G401 (cell line): Measurements from ENCODE around the gene THSD1. TPM values are rescaled to one million over a fixed set of nuclear protein-coding genes. Genes with fewer than 3 reads are reported as not detected.
A peak's percentile ranks its signal among the peaks of the same experiment; 100 is the strongest.
"Not testable (repeated sequence)": the region's sequence is repeated elsewhere in the genome, so short reads cannot be mapped to it uniquely, and the experiment has no call there.

Experiments used
- DNase-seq: peaks from one replicate; pipeline ENCODE4 v3.0.0-alpha.2; 2015; ENCODE audit warnings: low spot score
- in situ Hi-C: cut with HindIII; loops from 2 replicates; pipeline ENCODE4 v1.10.0; 2016; ENCODE audit warnings: low sequenced_read_pairs, mixed read lengths
- total RNA-seq: library from RNA; depleted of rRNA; stranded (reverse); fragments of >200 nt; shearing (Covaris generic); gene quantifications from 2 replicates; pipeline ENCODE4 v1.2.3, GENCODE V29; 2014

Gene THSD1
- total RNA-seq, 1 experiment from 2014 or later, result 1.3 TPM

DNA sequence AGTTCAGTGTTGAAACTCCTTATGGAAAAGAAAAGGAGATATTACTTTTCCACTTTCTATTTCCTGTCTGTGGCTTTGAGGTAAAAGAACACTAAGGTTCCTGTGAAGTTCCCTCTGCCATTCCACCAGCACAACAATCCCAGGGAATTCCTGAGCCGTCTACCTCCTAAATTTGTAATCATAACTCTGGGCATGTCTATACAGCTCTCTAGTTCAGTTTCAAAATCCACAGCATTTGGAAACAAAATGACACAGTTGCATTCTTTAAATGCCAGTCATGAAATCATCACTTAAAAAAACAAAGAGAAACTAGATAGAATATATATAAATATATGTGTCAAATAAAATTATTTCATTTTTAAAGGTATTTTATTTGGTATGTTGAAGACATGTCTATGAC lies 9.0 kb upstream of the THSD1 start:
- in situ Hi-C loops, result no loop called here
- DNase-seq, result no peak

DNA sequence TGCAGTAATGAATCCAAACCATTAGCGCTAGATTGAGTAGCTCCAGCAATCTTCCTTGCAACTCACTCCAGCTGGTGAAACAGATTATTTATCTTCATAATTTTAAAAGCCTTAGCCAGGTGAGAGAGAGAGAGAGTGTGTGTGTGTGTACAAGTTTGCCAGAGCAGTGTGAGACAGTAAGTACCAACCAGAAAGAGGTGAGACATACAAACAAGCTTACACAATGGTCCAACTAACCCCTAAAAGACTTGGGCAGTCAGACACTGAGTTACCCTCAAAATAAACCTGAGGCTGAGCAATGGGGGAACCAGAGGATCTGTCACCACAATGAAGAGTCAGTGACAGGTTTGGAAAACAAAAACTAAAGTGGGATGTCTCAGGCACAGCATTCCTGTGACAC lies 8.1 kb upstream of the THSD1 start:
- in situ Hi-C loops, result no loop called here
- DNase-seq, result no peak

DNA sequence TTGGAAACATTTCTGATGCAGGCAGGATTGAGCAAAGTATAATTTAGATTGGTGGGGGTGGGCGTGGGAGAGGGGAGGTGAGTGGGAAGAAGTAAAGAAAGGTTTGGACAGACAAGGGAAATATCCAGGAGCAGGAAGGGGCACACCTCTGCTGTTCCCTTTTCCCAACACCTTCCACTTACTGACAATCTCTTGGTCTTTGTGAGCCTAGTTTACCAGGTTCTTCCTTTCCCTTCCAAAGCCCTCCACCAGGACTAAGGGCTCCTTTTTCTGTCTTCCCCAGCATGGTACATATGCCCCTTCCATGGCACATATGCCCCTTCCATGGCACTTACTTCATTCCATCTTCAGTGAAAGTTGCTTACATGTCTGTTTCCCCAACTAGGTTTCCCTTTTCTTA lies 6.2 kb upstream of the THSD1 start:
- in situ Hi-C loops, result no loop called here
- DNase-seq, result no peak

DNA sequence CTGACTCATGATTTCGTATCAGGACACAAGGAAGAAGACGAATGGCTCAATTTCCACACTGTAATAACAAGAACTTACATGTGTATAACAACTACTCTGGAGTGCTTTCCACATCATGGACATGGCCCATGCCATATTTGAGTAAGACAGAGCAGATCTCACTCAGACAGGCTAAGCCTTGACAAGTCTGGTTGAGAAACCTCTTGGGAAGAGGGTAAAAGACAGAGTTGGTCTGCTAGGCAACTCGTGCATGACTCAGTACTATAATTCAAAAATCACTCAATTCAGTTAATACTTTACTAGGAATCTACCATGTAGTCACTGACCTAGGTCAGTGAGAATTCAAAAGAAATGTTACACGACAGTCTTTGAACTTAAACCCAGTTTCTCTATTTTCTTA lies 5.7 kb upstream of the THSD1 start:
- DNase-seq, result no peak

DNA sequence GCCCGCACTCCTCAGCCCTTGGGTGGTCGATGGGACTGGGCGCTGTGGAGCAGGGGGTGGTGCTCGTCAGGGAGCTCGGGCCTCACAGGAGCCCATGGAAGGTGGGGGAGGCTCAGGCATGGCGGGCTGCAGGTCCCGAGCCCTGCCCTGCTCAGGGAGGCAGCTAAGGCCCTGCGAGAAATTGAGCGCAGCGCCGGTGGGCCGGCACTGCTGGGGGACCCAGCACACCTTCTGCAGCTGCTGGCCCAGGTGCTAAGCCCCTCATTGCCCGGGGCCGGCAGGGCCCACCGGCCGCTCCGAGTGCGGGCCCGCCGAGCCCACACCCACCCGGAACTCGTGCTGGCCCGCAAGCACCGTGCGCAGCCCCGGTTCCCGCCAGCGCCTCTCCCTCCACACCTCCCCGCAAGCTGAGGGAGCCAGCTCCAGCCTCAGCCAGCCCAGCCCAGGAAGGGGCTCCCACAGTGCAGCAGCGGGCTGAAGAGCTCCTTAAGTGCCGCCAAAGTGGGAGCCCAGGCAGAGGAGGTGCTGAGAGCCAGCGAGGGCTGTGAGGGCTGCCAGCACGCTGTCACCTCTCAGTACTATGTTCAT lies 2.2 kb upstream of the THSD1 start:
- in situ Hi-C loops, DNase-seq: not testable (repeated sequence)

More for the DNA sequence above, 5.7 kb upstream of the THSD1 start:
- in situ Hi-C loops, result no loop called here

DNA sequence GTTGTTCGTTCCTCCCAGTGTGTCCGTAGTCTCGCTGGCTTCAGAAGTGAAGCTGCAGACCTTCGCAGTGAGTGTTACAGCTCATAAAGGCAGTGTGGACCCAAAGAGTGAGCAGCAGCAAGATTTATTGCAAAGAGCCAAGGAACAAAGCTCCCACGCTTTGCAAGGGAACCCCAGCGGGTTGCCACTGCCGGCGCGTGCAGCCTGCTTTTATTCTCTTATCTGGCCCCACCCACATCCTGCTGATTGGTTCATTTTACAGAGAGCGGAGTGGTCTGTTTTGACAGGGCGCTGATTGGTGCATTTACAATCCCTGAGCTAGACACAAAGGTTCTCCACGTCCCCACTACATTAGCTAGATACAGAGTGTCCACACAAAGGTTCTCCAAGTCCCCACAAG lies 1.5 kb upstream of the THSD1 start:
- DNase-seq, in situ Hi-C loops: not testable (repeated sequence)

DNA sequence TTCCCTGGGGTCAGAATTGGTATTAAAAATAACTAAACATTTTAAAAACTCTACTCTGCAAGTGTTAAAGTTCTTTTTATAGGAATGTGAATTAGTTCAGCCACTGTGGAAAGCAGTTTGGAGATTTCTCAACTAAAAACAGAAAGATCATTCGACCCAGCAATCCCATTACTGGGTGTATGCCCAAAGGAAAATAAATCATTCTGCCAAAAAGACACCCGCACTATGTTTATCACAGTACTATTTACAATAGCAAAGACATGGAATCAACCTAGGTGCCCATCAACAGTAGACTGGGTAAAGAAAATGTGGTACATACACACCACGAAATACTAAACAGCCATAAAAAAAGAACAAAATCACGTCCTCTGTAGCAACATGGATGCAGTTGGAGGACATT lies 657 bp upstream of the THSD1 start:
- DNase-seq, result no peak
- in situ Hi-C loops, result no loop called here

DNA sequence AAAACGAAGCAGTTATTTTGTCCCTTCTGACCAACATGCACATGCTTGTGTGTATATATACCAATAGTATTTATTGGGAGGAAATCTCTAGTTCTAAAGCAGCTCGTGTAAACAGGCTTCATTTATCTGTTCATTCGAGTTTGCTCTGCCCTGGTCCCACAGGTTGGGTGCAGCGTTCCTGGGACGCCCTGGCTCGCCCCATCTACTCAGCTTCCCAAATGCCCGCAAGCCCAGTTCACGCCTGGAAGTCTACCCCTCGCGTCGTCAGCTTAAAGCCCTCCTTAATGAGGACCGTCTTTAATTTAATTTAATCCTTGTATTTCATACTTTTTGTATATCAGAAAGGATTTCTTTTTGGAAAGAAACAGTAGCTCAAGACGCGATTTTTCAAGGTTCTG lies 604 bp downstream of the THSD1 start:
- DNase-seq, result no peak
- in situ Hi-C loops, result no loop called here

DNA sequence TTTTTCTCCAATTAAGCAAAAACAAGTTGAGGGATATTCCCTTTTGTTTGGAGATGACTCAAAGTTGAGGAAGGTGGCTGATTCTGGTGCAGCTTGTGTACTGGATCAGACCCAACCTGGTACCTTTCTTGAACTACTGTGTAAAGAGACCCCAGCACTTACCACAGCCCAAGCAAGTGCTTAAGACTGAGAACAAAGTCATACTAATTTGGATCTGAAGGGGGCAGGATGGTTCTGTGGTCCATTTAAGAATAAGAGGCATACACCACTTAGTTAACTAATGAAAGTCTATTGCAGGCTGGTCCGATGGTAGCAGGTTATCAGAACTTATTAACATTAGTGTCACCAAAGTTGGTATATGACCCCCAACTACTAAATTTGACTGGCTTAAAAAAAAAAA lies 6.3 kb downstream of the THSD1 start:
- in situ Hi-C loops, result no loop called here

DNA sequence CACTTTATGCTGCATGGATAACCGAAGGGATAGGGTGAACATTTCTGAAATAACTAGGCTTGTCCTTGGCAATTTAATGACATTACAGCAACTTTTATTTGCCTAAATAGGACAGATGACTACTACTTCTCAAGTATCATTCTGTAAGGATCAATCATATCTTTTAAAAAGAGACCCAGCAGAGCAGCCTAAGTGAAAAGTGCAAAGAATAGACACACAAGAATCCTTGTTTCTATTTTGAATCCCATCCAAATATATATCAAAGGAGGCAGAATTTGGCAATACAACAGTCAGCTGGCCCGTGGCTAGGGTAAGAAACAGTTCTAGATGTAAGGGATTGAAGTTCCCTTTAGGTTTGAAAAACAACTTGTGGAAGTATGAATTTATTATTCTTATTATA lies 6.9 kb downstream of the THSD1 start:
- in situ Hi-C loops, result no loop called here
- DNase-seq, result no peak

More for the DNA sequence above, 6.3 kb downstream of the THSD1 start:
- no peak for DNase-seq

DNA sequence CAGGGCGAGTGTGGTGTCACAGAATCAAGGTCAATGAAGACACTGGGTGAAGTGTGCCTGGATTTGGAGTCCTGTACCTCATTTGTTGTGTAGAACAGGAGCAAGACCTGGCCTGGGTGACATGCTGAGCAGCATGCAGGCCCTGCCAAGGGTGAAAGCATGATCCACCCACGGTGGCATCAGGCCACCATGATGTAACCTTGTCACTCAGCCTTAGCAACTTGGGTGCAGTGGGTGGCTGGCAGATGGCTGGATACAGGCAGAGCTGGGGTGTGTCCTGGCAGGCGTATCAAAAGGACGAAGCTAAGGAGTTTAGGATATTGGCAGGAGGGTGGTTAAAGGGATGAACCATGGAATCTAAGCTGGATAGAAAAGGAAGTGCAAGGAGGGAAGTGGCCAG lies 10.3 kb downstream of the THSD1 start:
- in situ Hi-C loops, result no loop called here
- DNase-seq, result peak; percentile 7

DNA sequence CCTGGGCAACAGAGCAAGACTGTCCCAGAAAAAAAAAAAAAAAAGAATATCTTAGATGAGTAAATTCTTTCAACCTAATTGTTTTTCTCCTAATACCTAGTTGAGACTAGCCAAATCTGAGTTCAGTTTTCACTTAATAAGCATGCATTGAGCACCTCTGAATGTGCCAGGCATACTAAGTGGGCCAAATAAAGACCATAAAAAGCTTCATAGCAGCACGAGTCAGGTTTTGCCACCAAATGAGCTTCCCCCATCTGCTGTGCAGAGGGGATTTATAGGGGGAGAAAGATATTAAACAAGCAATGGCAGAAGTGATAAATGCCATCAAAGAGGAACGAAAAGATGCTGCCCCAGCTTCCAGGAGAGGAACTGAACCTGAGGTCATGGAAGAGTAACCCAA lies 11.4 kb downstream of the THSD1 start:
- in situ Hi-C loops, result no loop called here
- no peak for DNase-seq

DNA sequence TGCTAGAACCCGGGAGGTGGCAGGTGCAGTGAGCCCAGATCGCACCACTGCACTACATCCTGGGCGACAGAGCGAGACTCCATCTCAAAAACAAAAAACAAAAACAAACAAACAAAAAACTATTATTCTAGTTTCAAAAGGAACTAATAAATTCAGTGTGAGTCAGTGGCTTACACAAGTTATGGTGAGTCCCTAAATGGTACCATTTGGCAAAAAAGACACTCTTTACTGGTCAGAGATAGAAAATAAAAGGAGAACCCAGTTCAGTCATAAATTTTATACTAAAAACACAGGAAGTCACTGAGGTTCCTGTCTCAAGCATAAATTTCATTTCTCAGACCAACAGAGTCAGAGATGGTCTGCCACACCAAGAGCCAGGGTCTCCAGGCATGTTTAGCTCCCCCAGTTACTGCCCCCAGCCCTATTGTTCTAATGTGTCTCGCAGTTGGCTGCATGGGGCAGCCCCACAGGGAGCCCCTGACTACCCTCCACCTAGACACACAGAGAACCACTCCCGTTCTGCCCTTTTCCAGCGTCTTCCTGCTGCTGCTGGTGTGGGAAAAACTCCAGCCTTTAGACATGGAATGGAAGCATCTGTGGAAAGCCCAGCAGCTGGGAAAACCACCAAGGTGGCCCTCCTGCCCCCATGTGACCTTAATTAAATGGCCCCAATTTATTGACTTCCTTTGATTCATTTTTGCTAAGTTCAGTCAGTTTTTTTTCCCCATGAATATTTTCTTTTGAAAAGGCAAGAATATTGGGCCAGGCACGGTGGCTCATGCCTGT lies 12.2 kb downstream of the THSD1 start:
- DNase-seq, result no peak
- in situ Hi-C loops, result no loop called here

DNA sequence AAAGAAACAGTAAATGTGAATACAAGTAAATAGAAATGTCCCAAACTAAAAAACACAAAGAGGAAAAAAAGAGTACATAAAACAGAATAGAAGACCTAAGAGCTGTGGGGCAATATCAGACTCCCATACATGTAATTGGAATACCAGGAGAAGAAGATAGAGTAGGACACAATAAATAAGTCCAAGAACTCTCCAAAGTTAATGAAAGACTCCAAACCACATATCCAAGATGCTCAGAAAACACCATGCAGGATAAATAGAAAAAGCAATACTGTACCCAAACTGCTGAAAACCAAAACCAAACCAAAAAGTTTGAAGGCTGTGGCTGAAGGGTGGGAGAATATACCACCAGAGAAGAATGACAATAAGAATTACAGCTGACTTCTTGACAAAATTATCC lies 18.3 kb downstream of the THSD1 start:
- DNase-seq, result no peak
- in situ Hi-C loops, result no loop called here

DNA sequence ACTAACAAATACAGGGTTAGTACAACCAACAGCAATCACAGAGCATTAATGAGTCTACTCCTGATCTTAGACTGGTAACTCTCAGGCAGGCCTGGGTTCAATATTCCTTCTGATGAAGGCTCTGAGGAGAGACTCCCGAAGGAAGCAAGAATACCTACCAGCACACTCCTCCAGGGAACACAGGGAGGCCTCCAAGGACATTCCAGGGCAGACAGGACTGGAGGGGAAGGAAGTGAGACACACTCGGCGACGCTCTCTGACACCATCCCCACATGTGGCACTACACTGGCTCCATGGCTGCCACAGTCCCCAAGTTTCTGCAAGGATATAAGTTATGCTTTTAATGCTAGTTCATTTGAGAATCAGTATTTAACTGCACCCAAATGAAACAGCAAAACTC lies 20.1 kb downstream of the THSD1 start:
- DNase-seq, result no peak
- in situ Hi-C loops, result no loop called here

DNA sequence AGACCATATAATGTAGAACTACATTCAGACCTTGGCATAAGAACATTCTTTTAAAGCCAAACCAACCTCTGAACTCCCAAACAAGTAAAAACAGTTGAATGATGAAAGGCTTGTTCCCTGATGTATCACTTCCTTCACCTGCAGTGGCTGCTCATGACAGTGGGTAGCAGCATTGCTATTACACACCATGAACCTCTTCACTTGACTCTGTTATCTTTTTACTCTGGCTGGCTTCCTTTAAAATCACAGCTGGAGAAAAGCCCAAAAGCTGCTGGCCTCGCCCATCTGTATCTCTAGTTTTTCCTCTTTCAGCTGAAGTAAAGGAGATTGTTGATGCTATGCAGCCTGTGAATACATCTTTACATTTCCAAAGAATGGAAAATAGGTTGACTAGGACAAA lies 22.6 kb downstream of the THSD1 start:
- DNase-seq, result no peak
- in situ Hi-C loops, result no loop called here

DNA sequence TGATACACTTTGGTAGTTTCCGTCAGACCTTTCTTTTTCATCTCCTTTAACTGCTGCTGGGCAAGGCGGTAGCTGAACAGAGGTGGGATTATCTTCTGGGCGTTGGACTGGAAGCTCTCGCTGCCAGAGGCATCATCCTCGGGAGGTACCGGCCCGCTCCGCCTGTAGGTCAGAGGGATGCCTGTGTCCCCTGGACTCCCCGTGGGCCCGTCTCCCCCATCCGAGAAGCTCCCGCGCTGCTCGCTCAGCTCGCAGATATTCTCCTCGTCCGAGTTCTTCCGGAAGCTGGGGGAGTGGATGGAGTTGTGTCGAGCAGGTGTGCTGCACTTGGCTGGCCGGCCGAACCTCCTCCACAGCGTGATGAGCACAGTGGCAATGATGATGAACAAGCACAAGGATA lies 27.7 kb downstream of the THSD1 start:
- in situ Hi-C loops, result no loop called here
- DNase-seq, result no peak

DNA sequence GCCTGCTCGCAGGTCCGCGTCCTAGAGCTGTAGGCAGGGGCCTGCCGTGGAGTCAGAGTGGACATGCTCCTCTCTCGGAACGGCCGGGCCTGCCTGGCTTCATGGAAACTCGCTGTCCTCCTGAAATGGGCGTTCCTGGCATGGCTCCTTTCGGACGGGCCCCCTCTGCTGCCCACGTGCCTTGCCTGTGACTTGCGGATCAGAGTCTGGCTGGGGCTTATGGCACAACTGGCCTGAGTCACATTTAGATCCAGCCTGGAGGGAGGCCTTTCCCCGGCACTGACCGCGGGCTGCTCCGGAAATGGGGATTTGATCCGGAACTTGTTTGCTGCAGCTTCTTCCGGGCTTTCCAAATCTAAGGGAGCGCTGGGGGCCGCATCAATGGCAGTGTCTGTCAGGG lies 28.1 kb downstream of the THSD1 start:
- in situ Hi-C loops, result no loop called here
- DNase-seq, result no peak

DNA sequence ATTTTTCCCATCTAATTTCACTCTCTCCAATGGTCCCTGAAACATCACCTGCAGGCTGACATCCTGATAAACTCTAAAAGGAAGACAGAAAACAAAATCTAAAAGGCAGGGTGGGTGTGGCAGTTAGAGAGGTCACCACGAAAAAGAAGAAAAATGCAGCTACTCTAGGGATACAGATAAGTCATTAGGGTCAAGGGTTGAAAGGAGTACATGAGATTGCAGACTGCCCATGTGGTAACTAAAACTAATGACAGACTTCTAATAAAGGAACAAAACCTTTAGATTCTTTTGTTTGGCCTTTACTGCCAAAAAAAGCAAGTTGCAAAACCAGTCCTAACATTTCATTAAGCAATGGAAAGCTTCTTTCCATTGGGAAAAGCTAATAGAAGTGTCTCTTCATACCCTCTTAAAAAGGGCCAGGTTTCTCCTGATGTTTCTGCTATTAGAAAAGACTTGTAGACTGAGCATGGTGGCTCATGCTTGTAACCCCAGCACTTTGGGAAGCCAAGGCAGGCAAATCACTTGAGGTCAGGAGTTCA lies 31.0 kb downstream of the THSD1 start:
- in situ Hi-C loops, result no loop called here
- no peak for DNase-seq

DNA sequence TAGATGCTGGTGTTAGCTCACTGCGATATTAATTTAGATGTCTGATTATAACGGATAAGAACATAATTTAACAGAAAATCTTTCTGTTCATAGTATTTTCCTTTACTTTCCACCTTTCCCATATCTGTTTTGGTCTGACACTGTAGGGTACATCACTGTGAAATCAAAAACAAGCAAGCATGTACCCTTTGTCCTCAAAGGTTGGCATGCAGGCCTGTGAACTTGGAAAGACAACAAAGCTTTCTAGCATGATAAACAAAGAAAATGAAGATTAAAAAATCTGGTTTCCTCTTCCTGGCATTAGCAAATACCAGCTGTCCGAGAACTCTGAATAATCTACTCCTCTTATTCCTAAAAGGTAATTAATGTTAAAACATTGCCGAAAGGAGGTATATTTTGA lies 31.6 kb downstream of the THSD1 start:
- DNase-seq, result no peak
- in situ Hi-C loops, result no loop called here

DNA sequence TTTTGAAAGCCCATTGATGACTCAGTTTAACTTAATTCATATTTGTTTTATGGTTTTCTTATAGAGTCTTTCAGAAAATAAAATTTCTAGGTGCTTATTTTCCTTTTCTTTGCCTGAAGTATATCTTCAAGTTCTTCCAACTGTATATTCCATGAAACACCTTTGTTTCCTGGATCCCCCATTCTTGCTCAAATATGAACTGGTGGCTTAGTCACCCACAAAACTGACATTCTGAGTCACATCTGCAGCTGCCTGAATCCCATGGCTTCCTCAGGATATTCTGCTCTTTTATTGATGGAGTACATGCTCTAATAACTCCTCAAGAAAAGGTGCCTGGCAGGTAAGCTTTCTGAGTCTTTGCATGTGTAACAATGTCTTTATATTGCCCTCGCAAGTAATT lies 32.7 kb downstream of the THSD1 start:
- DNase-seq, in situ Hi-C loops: not testable (repeated sequence)
